Fibroblast of upper back skin (primary cell): ENCODE results near the gene LAD1.

Source experiments
- DNase-seq: peaks from one replicate; pipeline ENCODE4 v3.0.0-alpha.2; 2013

Gene LAD1

DNA sequence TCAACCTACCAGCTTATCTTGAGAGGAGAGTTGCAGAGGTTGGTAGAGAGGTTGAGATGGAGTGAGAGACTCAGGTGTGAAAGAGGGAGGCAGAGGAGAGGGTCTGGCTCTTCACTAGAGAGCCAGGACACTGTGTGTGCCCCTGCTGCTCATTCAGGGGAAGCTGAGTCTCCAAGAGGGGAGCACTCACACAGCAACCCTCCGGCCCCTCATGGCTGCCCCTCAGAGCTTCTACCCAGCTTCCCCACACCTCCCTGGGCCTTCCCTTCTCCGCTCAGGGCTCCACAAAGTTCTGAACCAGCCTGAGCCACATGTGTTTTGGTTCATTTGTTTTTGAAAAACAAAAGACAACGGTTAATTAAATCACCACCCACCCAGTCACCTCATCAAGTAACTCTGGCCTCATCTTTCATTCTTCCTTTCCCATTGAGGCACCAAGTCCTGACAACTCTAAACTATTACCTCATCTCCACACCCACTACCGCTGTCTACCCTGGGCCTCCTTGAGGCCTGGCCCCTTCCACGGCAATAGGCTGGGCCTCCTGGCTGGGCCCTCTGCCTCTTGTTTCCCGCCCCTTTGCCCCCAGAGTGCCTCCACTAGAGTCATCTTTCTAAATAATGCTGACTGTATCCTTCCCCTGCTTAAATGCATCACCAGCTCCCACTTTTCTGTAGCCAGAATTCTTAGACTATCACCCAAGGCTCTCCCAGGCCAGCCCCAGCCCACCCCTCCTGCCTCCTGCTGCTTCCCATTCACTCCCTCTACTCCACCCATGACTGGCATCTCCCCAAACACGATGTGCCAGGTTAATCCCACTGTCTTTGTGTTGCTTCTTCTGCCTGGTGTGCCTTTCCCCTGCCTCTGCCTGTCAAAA is 54.7 kb downstream of the LAD1 start:
- no peak for DNase-seq

DNA sequence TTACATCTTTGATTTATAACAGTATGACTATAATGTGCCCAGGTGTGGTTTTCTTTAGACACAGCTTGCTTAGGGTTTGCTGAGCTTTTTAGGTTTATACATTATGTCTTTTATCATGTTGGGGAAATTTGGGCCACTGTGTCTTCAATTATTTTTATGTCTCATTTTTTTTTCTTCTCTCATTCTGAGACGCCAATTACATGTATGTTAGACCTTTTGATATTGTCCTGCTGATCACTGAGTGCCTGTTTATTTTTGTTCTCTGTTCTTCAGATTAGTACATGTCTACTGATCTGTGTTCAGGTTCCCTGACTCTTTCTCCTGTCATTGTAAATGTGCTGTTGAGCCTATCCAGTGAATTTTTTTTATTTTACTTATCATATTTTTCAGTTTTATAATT is 57.7 kb downstream of the LAD1 start:
- no peak for DNase-seq

DNA sequence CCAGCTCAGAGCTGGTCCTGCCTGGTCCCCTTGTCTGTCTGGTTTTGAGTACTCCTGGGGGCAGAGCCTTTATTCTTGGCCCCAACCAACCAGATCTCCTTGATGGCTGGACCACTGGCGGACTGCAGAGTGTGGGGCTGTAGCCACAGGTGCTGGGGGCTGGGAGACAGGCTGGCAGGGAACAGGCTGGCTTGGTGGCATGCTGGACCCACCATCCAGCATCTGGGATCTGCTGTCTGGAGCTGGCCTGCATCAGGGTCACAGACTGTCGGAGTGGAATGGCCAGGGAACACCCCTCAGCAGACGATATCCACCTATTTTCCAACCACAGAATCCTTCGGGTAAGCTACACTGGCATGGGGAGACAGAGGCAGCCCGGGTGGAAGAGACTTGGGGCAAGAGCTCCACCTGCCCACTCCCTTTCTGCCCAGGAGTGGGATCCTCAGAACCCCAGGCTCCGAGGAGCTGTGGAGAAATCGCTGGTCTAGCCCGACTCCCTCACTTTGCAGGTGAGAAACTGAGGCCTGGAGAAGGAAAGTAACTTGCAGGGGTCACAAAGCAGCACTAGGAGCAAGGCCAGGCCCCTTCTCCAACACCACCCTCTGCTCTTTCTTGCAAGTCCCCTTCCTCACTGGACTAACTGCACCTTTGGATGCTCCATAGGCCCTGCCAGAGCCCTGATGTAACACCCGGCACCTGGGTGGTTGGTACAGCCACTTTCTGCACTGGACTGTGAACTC is 62.2 kb downstream of the LAD1 start:
- no peak for DNase-seq

DNA sequence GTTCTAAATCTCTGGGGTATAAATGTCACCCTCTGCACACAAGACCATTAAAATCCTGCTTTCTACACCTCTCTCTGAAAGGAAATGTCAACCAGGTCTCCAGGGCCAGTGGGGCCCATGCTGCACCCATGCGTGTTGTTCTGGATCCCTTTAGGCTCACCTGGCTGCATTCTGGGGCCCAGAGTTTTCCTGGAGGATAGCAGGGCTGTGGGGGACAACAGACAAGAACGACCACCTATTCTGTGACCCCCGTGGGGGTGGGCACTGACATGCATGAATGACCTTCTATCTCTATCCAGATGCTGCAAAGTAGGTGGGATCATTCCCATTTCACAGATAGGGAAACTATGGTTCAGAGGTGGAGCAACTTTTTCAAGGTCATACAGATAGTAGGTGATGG is 63.2 kb downstream of the LAD1 start:
- DNase-seq, result no peak

DNA sequence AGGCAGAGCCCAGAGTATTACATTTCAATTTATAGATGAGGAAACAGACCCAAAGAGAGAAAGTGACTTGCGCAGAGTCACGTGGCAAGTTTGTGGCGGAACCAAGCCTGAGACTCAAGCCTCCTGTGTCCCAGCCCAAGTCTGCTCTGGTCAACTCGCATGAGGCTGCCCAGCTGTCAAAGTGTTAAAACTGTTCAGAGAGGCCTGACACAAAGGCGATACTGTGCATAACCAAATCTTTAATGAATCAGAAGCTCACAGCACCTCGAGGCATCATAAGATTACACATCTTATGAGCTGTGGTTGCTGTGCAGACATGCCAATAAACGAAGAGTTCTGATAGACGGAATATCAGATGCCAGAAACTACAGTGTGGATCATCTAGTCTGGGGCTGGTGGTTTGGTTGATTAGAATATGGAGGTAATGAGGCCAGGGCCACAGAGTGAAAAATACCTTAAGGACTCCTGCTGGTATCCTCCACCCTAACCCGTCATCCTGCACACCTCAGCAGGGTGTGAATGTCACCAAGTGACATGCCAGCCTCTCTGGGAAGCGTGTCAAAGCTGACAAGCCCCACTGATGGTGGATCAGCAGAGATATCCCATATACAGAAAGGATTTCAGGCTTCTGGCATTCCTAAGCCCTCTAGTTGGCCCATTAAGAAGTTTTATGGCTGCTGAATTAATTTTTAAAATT is 63.8 kb downstream of the LAD1 start:
- no peak for DNase-seq

DNA sequence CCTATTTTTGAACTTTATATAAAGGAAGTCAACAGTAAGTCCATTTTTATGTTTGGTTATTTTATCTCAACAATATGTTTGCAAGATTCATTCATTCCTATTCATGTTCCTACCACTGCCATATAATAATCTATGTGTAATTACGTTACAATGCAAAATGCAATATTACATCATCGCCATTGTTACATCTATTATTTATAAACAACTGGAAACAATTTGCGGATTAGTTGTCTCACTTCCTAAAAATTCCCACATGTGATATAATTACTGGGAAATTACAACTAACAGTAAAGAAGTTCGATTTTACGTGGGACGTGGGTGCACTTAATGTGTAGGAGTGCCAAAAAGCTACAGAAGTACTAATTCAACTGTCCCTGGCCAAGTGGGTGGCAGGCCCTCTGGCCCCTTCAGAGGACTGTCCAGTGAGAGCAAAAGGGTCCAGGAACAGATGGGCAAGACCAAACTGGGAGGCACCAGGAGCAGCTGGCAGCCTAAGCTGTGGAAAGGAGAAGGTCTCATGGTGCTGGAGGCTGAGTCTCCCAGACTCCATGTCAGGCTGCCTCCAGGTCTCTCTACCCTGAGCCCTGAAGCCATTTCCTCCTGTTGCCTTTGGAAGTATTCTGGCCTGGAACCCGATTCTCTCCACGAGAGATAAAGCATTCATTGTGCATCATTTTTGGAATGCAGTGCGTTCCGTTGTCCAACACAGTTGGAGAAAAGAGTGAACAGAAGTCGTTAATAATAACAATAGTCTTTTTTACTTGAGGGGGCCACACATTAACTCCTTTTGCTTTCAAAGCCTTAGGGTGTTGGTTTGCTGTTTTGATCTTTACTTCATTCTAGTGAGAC is 64.6 kb downstream of the LAD1 start:
- DNase-seq, result peak; percentile 6

DNA sequence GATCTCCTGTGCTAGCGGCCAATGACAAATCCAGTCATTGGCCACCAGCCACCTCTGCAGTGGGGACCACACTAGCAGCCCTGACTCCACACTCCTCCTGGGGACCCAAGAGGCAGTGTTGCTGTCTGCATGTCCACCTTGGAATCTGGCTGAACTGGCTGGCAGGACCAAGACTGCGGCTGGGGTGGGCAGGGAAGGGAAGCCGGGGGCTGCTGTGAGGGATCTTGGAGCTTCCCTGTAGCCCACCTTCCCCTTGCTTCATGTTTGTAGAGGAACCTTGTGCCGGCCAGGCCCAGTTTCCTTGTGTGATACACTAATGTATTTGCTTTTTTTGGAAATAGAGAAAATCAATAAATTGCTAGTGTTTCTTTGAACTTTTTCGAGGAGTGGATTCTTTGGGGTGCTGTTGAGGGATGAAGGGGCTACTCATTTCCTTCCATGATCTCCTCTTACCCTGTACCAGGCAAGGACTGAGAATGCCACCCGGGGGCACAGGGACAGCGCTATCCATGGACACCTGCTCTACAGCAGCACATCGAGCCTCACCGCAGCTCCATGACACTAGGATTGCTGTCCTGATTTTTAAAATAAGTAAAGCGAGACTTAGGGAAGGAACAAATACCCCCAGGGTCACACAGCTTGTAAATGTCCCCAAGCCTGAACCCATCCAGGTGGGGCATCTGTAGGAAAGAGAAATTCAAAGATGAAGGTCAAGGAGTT is 66.3 kb downstream of the LAD1 start:
- no peak for DNase-seq

DNA sequence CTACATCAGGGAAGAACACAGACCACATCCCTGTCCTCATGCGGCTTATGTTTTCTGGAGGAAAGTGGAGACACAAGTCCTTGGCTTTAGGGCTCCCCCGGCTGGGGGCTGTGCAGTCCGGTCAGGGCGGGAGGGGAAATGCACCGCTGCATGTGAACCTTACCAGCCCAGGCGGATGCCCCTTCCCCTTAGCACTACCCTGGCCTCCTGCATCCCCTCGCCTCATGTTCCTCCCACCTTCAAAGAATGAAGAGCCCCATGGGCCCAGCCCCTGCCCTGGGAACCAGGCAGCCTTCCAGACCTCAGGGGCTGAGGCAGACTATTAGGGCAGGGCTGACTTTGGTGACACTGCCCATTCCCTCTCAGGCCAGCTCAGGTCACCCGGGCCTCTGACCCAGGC is 67.1 kb downstream of the LAD1 start:
- DNase-seq, result no peak

DNA sequence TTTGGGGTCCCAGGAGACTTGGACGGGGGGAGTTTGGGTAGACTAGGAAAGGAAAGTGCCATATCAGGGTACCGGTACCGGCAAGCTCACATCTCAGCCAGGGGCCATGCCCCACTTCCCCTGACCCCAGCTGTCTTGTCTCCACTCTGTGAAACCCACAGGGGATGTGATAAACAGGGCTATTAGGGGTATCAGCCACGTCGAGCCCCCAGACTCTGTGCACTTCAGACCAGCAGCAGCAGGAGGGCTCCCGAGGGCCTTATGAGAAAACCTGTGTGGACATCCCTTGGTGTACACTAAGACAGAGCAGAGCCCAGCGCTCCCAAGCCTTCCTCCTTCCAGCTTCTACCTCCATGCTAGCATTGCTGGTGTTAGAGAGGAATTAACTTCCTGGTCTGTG is 68.0 kb downstream of the LAD1 start:
- no peak for DNase-seq
